Urinary bladder (tissue), 4 donors: ENCODE measurements around the gene UTP14C. TPM values are rescaled to one million over a fixed set of nuclear protein-coding genes. Genes with fewer than 3 reads are reported as not detected.
"Not testable (repeated sequence)": the region's sequence is repeated elsewhere in the genome, so short reads cannot be mapped to it uniquely, and the experiment has no call there.

Source experiments
- DNase-seq: peaks from one replicate; pipeline ENCODE4 v3.0.0-alpha.2; 2015; ENCODE audit errors: extremely low spot score
- H3K27ac ChIP-seq: one replicate; pipeline ENCODE4 v1.5.1; 2013; ENCODE audit warnings: low read depth, mild to moderate bottlenecking, moderate library complexity
- H3K36me3 ChIP-seq: one replicate; pipeline ENCODE4 v1.6.1; 2013; ENCODE audit warnings: mild to moderate bottlenecking, moderate library complexity; ENCODE audit not compliant: insufficient read depth
- H3K4me1 ChIP-seq: one replicate; pipeline ENCODE4 v1.6.1; 2013; ENCODE audit warnings: mild to moderate bottlenecking, moderate library complexity; ENCODE audit not compliant: insufficient read depth
- H3K4me3 ChIP-seq: one replicate; pipeline ENCODE4 v1.5.1; 2013; ENCODE audit warnings: low read depth, low read length
- WGBS: extraction: QIAGEN DNeasy Blood & Tissue Kit; methylation state at CpG from one replicate; pipeline ENCODE4 v1.1.7; 2013; 5-methylcytosine and 5-hydroxymethylcytosine counted together
- polyA plus RNA-seq: library from polyadenylated mRNA; stranded (reverse); fragments of 200-250 nt; gene quantifications from one replicate; pipeline ENCODE4 v1.2.3, GENCODE V29; 2013
- total RNA-seq: library from RNA; depleted of rRNA; stranded (reverse); fragments of >200 nt; gene quantifications from one replicate; pipeline ENCODE4 v1.2.3, GENCODE V29; 2014
- donor health status: healthy with polysubstance abuse.
- donor health status: healthy.

Gene UTP14C, protein sequence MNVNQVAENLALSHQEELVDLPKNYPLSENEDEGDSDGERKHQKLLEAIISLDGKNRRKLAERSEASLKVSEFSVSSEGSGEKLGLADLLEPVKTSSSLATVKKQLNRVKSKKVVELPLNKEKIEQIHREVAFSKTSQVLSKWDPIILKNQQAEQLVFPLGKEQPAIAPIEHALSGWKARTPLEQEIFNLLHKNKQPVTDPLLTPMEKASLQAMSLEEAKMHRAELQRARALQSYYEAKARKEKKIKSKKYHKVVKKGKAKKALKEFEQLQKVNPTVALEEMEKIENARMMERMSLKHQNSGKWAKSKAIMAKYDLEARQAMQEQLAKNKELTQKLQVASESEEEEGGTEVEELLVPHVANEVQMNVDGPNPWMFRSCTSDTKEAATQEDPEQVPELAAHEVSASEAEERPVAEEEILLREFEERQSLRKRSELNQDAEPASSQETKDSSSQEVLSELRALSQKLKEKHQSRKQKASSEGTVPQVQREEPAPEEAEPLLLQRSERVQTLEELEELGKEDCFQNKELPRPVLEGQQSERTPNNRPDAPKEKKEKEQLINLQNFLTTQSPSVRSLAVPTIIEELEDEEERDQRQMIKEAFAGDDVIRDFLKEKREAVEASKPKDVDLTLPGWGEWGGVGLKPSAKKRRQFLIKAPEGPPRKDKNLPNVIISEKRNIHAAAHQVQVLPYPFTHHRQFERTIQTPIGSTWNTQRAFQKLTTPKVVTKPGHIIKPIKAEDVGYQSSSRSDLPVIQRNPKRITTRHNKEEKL
- 29.2 TPM for total RNA-seq
- 10.7 TPM for polyA plus RNA-seq

GRCh38 chr13:52024481-52024880 is at the start of gene UTP14C:
Gene UTP14C (plus strand): TSS chr13:52024691. CDS start chr13:52028805, 4,114 bp downstream.
- Histone ChIP-seq H3K4me1 (no peaks in the 10 kb centered on the region), H3K36me3 (peaks cover 4% of the 10 kb centered on the region), H3K4me3 (no peak within 1 kb of the TSS), H3K27ac (no peak within 1 kb of the TSS)
- WGBS: 97% methylated on average over 3 of the region's 3 CpGs
- no peak for DNase-seq

GRCh38 chr13:51976423-51976822 is 48.1 kb upstream of the UTP14C start:
- Histone ChIP-seq H3K27ac (no peak overlapping the region), H3K4me1 (no peaks in the 10 kb centered on the region), H3K4me3 (no peak overlapping the region), H3K36me3 (no peaks in the 10 kb centered on the region)
- 71% methylated on average over 1 of the region's 1 CpG for WGBS
- no peak for DNase-seq

DNA sequence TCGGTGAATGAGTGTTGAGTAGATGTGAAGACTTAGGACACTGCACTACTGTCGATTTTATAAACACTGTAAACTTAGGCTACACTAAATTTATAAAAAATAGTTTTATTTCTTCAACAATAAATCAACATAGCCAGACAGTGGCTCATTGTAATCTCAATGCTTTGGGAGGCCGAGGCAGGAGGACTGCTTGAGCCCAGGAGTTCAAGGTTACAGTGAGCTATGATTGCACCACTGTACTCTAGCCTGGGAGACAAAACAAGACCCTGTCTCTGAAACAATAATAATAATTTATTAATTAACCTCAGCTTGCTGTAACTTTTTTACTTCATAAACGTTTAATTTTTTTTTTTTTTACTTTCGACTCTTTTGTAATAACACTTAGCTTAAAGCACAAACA is 47.6 kb upstream of the UTP14C start:
- WGBS: 81% methylated on average over 5 of the region's 5 CpGs
- H3K4me1 ChIP-seq: no peaks in the 10 kb centered on the region
- H3K36me3 ChIP-seq: no peaks in the 10 kb centered on the region
- no peak overlapping the region for H3K27ac ChIP-seq
- DNase-seq: no peak
- H3K4me3 ChIP-seq: no peak overlapping the region

DNA sequence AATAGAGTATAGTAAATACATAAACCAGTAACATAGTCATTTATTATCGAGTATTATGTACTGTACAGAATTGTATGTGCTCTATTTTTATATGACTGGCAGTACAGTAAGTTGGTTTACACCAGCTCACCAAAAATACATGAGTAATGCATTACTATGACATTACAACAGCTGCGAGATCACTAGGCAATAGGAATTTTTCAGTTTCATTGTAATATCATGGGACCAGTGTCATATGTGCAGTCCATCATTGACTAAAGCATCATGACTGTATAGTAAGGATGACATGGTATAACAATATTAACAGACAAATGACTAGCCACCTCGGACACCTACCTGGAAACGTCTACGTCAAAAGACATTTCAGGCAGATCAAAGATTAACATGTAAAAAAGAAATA is 46.9 kb upstream of the UTP14C start:
- Histone ChIP-seq H3K4me3 (no peak overlapping the region), H3K4me1 (no peaks in the 10 kb centered on the region), H3K27ac (no peak overlapping the region), H3K36me3 (no peaks in the 10 kb centered on the region)
- 94% methylated on average over 5 of the region's 5 CpGs for WGBS
- no peak for DNase-seq

GRCh38 chr13:51978796-51979556 is 45.5 kb upstream of the UTP14C start:
- Histone ChIP-seq H3K4me3 (no peak overlapping the region), H3K4me1 (no peaks in the 10 kb centered on the region), H3K27ac (no peak overlapping the region), H3K36me3 (no peaks in the 10 kb centered on the region)
- DNase-seq: no peak
- WGBS: 48% methylated on average over 5 of the region's 5 CpGs

- Histone ChIP-seq H3K4me1 (no peaks in the 10 kb centered on the region), H3K27ac (no peak overlapping the region), H3K4me3 (no peak overlapping the region), H3K36me3 (no peaks in the 10 kb centered on the region)
- DNase-seq: no peak
- WGBS: 41% methylated on average over 4 of the region's 4 CpGs
These were observed 43.6 kb upstream of the UTP14C start for GRCh38 chr13:51980908-51981307.

DNA sequence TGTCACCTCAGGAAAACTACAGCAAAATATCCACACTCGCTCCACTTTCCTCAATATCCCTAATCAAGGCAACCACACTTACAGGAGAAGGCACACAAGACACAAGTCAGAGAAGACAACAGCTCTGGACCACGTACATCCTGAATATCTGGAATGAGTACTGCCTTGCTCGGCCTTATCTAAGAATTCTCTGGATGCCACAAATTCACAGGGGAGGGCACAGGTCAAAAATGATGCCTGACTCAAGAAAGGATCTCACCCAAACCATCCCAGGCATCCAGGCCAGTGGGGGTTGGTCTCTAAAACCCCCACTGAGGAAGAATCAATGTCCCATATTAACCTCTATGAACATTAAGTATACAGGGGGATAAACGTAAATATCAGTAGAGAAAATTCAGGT is 43.1 kb upstream of the UTP14C start:
- Histone ChIP-seq H3K27ac (no peak overlapping the region), H3K4me1 (no peaks in the 10 kb centered on the region), H3K4me3 (no peak overlapping the region), H3K36me3 (no peaks in the 10 kb centered on the region)
- 63% methylated on average over 4 of the region's 4 CpGs for WGBS
- DNase-seq: no peak

- H3K27ac ChIP-seq, H3K36me3 ChIP-seq, H3K4me1 ChIP-seq, H3K4me3 ChIP-seq, DNase-seq: not testable (repeated sequence)
- 90% methylated on average over 3 of the region's 3 CpGs for WGBS
These were observed 41.2 kb upstream of the UTP14C start for GRCh38 chr13:51983292-51983691.

- not testable (repeated sequence) for H3K36me3 ChIP-seq, DNase-seq, H3K4me1 ChIP-seq, H3K27ac ChIP-seq, H3K4me3 ChIP-seq
- WGBS: 89% methylated on average over 4 of the region's 4 CpGs
These were observed 39.6 kb upstream of the UTP14C start for GRCh38 chr13:51984904-51985303.

DNA sequence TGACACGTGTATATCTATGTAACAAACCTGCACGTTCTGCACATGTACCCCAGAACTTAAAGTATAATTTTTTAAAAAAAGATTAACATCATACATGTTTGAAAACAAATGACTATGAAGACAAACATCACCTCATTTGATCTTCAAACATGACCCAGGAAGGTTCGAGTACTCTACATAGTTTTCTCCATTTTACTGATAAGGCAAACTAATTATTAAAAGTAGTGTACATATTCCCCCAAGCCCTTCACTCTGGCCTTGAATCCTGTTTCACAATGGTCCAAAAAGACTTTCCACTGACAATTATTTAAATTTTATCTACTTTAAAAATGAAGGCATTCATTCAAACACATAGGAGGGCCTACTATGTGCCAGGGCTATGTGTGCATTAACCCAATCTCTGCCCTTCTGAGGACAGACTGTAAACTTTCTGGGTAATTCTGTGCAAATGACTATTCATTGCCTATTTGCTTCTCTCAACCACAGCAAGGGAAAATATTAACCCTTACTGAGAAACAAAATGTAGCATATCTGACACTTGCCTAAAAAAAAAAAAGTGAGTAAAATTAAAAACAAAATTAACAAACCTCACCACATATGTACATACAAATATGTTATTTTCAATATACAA is 35.4 kb upstream of the UTP14C start:
- Histone ChIP-seq H3K4me3 (no peak overlapping the region), H3K36me3 (no peaks in the 10 kb centered on the region), H3K27ac (no peak overlapping the region), H3K4me1 (no peaks in the 10 kb centered on the region)
- 90% methylated on average over 3 of the region's 3 CpGs for WGBS
- no peak for DNase-seq

DNA sequence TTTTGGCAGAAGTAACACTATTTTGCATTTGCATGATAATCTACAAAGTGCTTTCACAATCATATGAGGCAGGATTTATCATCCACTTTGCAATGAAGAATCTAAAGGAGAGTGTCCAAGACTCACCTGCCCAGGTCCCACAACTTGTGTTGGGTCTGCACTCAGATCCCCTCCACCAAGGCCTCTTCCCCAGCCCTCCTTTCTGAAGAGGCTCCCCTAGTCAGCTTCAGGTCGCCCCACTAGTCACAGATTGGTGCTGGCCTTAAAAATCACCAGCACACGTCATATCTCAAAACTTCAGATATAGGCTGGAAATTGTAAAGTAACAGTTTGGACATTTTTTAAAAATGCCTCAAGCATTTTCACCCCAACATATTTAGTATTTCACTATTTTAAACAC is 30.8 kb upstream of the UTP14C start:
- WGBS: 76% methylated on average over 2 of the region's 2 CpGs
- Histone ChIP-seq H3K4me3 (no peak overlapping the region), H3K36me3 (no peaks in the 10 kb centered on the region), H3K4me1 (no peaks in the 10 kb centered on the region), H3K27ac (no peak overlapping the region)
- no peak for DNase-seq

GRCh38 chr13:51995677-51996551 is 28.6 kb upstream of the UTP14C start:
- 29% methylated on average over 9 of the region's 9 CpGs for WGBS
- no peaks in the 10 kb centered on the region for H3K36me3 ChIP-seq
- H3K4me3 ChIP-seq: no peak overlapping the region
- no peak for DNase-seq
- no peak overlapping the region for H3K27ac ChIP-seq
- H3K4me1 ChIP-seq: no peaks in the 10 kb centered on the region
